GM12874 (cell line): Measurements from ENCODE around the gene SNX21.

ENCODE experiments used
- CTCF ChIP-seq: IDR thresholded peaks from 2 replicates; pipeline ENCODE4 v1.5.1; 2011; ENCODE audit warnings: low read depth, mild to moderate bottlenecking, control low read depth, low read length, moderate library complexity; ENCODE audit not compliant: insufficient read depth

Gene SNX21

DNA sequence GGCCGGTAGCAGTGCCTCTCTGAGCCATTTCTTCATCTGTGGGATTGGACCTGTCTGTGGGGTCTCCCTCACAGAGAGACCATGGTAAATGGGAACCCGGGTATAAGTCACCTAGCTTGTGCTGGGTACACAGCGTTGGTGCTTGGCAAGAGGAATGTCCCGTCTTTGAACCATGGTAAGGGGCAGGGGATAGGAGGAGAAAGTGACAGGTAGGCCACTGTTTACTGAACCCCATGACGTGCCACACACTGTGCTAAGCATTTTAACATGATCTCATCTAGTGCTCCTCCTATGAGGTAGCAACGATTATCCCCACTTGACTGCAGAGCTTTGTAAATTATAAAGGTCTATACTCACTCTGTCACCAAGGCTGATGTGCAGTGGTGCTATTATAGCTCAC, 5.9 kb upstream of the SNX21 start:
- no peak for TF ChIP-seq CTCF

GRCh38 chr20:45828589-45828988, 5.0 kb upstream of the SNX21 start:
- no peak for TF ChIP-seq CTCF

GRCh38 chr20:45832619-45833018, 980 bp upstream of the SNX21 start:
- no peak for TF ChIP-seq CTCF

DNA sequence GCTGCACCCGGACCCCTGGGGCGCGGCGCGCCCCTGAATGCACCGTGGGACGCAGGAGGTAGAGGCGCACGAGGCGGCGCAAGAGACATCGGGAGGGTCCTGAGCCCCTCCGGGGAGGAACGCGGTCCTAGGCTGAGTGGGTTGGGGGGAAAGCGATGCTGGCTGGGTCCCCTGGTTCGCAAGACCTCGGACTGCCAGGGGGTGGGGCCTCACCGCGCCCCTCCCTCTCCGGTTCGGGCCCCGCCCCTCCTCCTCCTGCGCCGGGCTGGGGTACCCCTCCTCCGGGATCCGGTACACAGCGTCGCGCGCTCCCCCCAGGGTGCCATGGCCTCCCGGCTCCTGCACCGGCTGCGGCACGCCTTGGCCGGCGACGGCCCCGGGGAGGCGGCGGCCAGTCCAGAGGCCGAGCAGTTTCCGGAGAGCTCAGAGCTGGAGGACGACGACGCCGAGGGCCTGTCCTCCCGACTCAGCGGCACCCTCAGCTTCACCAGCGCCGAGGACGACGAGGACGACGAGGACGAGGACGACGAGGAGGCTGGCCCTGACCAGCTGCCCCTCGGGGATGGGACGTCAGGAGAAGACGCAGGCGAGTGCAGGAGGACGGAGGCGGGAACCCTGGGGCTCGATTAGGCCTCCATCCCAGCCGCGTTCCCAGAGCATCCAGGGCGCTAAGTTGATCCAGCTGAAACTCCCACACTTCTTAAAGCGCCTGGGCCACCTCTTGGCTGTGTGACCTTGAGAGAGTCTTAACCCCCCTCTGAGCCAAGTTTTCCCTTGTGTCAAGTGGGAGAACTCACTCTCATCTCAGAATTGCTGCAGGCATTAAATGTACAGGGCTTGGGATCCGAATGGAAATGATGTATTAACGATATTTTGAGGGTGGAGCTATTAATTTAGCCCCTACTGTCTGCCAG, 541 bp downstream of the SNX21 start:
- no peak for TF ChIP-seq CTCF

GRCh38 chr20:45834797-45835161, 1.2 kb downstream of the SNX21 start:
- no peak for TF ChIP-seq CTCF

DNA sequence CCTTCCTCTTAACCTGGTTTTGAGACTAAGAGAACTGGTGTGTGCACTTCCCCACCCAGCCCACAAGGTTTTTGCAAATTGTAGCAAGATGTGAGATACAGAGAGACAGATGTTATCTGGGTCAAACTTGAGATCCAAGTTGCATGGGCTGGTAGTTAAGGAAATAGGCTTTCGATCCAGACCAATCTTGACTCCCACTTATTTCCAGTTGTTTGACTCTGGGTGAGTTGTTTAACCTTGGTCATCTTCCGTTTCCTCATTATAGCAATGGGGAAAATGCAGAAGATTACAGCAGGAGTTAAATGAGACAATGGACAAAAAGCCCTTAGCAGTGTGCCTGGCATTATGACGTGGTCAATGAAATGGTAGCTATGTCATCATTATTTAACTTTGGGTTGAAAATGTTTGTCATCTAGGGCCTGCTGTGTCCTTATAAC, 1.7 kb downstream of the SNX21 start:
- no peak for TF ChIP-seq CTCF

- TF ChIP-seq CTCF: no peak
Observed at GRCh38 chr20:45835825-45836224, 2.2 kb downstream of the SNX21 start.
